GM12891 (cell line): ENCODE data around the gene NDUFB8.

Experiments used
- POLR2AphosphoS5 ChIP-seq: IDR thresholded peaks from 2 replicates; pipeline ENCODE4 v1.6.1; 2011; ENCODE audit warnings: low read depth, low read length, control low read depth
- TAF1 ChIP-seq: IDR thresholded peaks from 2 replicates; pipeline ENCODE4 v1.6.1; 2011; ENCODE audit warnings: low read depth, low read length, control low read depth

GRCh38 chr10:100508266-100508665, 21.4 kb downstream of the NDUFB8 start:
- TF ChIP-seq POLR2AphosphoS5 (no peak), TAF1 (no peak)
